ENCODE results near the gene ARHGAP42. TPM values are rescaled to one million over a fixed set of nuclear protein-coding genes. Genes with fewer than 3 reads are reported as not detected.

ARHGAP42 gene, protein sequence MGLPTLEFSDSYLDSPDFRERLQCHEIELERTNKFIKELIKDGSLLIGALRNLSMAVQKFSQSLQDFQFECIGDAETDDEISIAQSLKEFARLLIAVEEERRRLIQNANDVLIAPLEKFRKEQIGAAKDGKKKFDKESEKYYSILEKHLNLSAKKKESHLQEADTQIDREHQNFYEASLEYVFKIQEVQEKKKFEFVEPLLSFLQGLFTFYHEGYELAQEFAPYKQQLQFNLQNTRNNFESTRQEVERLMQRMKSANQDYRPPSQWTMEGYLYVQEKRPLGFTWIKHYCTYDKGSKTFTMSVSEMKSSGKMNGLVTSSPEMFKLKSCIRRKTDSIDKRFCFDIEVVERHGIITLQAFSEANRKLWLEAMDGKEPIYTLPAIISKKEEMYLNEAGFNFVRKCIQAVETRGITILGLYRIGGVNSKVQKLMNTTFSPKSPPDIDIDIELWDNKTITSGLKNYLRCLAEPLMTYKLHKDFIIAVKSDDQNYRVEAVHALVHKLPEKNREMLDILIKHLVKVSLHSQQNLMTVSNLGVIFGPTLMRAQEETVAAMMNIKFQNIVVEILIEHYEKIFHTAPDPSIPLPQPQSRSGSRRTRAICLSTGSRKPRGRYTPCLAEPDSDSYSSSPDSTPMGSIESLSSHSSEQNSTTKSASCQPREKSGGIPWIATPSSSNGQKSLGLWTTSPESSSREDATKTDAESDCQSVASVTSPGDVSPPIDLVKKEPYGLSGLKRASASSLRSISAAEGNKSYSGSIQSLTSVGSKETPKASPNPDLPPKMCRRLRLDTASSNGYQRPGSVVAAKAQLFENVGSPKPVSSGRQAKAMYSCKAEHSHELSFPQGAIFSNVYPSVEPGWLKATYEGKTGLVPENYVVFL
- not detected for total RNA-seq

GRCh38 chr11:100687054-100687629 lies at the start of gene ARHGAP42:
Gene ARHGAP42 (plus strand): TSS chr11:100687288. CDS start chr11:100687679, 391 bp downstream.
- intact Hi-C loops (cut with DNase I, micrococcal nuclease) = loop anchor here in 1 of 2 experiments (10.0 kb wide), 1 partner anchor 178 kb away; no protein-coding TSS in a partner anchor
- CTCF ChIA-PET = interaction anchor here (0.6 to 0.8 kb wide), 5 partner anchors 11 to 1139 kb away, joined by 3 to 5 read pairs (median 4); no protein-coding TSS in a partner anchor
- POLR2A ChIA-PET = no interaction called here

DNA sequence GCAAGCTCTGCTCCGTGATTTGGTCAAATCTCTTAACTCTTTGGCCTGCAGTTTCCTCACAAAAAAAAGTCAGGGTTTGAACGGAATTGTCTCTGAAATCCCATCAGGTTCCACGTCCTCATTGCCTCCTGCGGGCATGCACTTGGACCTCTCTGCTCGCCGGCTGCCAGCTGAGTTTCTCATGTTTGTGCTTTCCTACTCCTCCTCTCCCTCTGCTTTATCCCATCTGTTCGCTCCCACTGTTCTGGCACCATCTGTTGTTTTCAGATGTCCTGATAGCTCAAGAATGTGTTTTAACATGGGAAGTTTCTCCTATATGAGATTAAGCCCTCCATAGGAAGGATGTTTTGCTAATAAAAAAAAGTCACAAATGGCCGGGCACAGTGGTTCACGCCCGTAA lies 49.4 kb upstream of the ARHGAP42 start:
- CTCF ChIA-PET = no interaction called here
- ATAC-seq (no peak), DNase-seq (no peak)
- Mint-ChIP-seq H3K4me1 (no peaks in the 10 kb centered on the region), H3K36me3 (ENCODE audit: low read depth) (no peaks in the 10 kb centered on the region), H3K27me3 (no peaks in the 10 kb centered on the region), H3K9me3 (ENCODE audit: low read depth) (no peaks in the 10 kb centered on the region), H3K27ac (no peak overlapping the region), H3K4me3 (no peak overlapping the region)
- intact Hi-C loops (cut with DNase I, micrococcal nuclease) = no loop called here
- POLR2A ChIA-PET = no interaction called here

More at GRCh38 chr11:100687054-100687629, at the start of gene ARHGAP42:
- ATAC-seq = peak; percentile 65
- peak; percentile 60 for DNase-seq
- no peaks in the 10 kb centered on the region for H3K36me3 Mint-ChIP-seq (ENCODE audit: low read depth)
- H3K27me3 Mint-ChIP-seq = peaks cover 27% of the 10 kb centered on the region
- peaks cover 16% of the 10 kb centered on the region for H3K4me1 Mint-ChIP-seq
- no peak within 1 kb of the TSS for H3K27ac Mint-ChIP-seq
- H3K9me3 Mint-ChIP-seq (ENCODE audit: low read depth) = no peaks in the 10 kb centered on the region
- peak within 1 kb of the TSS; percentile 58 for H3K4me3 Mint-ChIP-seq

- no peak overlapping the region for H3K4me3 Mint-ChIP-seq
- CTCF ChIA-PET = no interaction called here
- no peaks in the 10 kb centered on the region for H3K36me3 Mint-ChIP-seq (ENCODE audit: low read depth)
- intact Hi-C loops (cut with DNase I, micrococcal nuclease) = no loop called here
- H3K27me3 Mint-ChIP-seq = no peaks in the 10 kb centered on the region
- ATAC-seq (no peak), DNase-seq (no peak)
- no peaks in the 10 kb centered on the region for H3K4me1 Mint-ChIP-seq
- H3K9me3 Mint-ChIP-seq (ENCODE audit: low read depth) = no peaks in the 10 kb centered on the region
- H3K27ac Mint-ChIP-seq = no peak overlapping the region
- POLR2A ChIA-PET = no interaction called here
These were observed 48.4 kb upstream of the ARHGAP42 start for GRCh38 chr11:100638648-100639047.

- Mint-ChIP-seq H3K4me3 (no peak overlapping the region), H3K36me3 (ENCODE audit: low read depth) (no peaks in the 10 kb centered on the region), H3K27ac (no peak overlapping the region), H3K4me1 (no peaks in the 10 kb centered on the region), H3K9me3 (ENCODE audit: low read depth) (no peaks in the 10 kb centered on the region), H3K27me3 (no peaks in the 10 kb centered on the region)
- POLR2A ChIA-PET = no interaction called here
- intact Hi-C loops (cut with DNase I, micrococcal nuclease) = no loop called here
- CTCF ChIA-PET = no interaction called here
- ATAC-seq (no peak), DNase-seq (no peak)
These were observed 47.9 kb upstream of the ARHGAP42 start for GRCh38 chr11:100639140-100639539.

- no peaks in the 10 kb centered on the region for H3K27me3 Mint-ChIP-seq
- no peak overlapping the region for H3K4me3 Mint-ChIP-seq
- no peaks in the 10 kb centered on the region for H3K9me3 Mint-ChIP-seq (ENCODE audit: low read depth)
- ChIA-PET POLR2A (no interaction called here), CTCF (no interaction called here)
- no peaks in the 10 kb centered on the region for H3K36me3 Mint-ChIP-seq (ENCODE audit: low read depth)
- no peaks in the 10 kb centered on the region for H3K4me1 Mint-ChIP-seq
- intact Hi-C loops (cut with DNase I, micrococcal nuclease) = no loop called here
- H3K27ac Mint-ChIP-seq = no peak overlapping the region
- DNase-seq = no peak
- no peak for ATAC-seq
These were observed 47.0 kb upstream of the ARHGAP42 start for GRCh38 chr11:100640071-100640470.

- intact Hi-C loops (cut with DNase I, micrococcal nuclease) = no loop called here
- Mint-ChIP-seq H3K4me3 (no peak overlapping the region), H3K36me3 (ENCODE audit: low read depth) (no peaks in the 10 kb centered on the region), H3K9me3 (ENCODE audit: low read depth) (peaks cover 2% of the 10 kb centered on the region), H3K27ac (no peak overlapping the region), H3K4me1 (no peaks in the 10 kb centered on the region), H3K27me3 (no peaks in the 10 kb centered on the region)
- DNase-seq (no peak), ATAC-seq (no peak)
- POLR2A ChIA-PET = no interaction called here
- CTCF ChIA-PET = no interaction called here
These were observed 46.4 kb upstream of the ARHGAP42 start for GRCh38 chr11:100640646-100641045.

DNA sequence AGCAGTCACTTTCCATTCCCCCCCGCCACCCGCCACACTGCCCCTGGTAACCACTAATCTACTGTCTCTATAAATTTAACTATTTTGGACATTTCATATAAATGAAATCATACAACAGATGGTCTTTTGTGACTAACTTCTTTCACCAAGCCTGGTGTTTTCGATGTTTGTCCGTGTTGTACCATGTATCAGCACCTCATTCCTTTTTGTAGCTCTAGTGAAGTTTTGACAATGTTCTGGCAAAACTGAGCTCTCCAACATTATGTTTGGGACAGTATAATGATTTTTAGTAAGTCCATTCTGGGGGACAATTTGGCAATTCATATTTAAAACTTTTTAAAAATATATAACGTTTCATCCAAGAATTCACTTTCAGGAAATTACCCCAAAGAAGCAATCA lies 45.6 kb upstream of the ARHGAP42 start:
- Mint-ChIP-seq H3K36me3 (ENCODE audit: low read depth) (no peaks in the 10 kb centered on the region), H3K27ac (no peak overlapping the region), H3K9me3 (ENCODE audit: low read depth) (peaks cover 3% of the 10 kb centered on the region), H3K4me1 (no peaks in the 10 kb centered on the region), H3K4me3 (no peak overlapping the region), H3K27me3 (no peaks in the 10 kb centered on the region)
- POLR2A ChIA-PET = no interaction called here
- DNase-seq = no peak
- intact Hi-C loops (cut with DNase I, micrococcal nuclease) = no loop called here
- ATAC-seq = no peak
- CTCF ChIA-PET = no interaction called here

DNA sequence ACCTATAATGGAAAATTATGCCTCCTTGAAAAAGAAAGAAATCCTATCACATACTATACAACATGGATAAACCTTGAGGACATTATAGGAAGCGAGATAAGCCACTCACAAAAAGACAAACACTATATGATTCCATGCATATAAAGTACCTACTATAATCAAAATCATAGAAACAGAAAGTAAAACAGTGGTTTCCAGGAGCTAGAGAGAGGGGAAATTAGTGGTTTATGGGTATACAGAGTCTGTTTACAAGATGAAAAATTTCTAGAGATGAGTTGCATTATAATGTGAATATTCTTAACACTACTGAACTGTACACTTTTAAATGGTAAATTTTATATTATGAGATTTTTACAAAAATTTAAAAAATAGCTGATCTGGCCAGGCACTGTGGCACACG lies 40.5 kb upstream of the ARHGAP42 start:
- H3K27ac Mint-ChIP-seq = no peak overlapping the region
- CTCF ChIA-PET = no interaction called here

GRCh38 chr11:100647861-100648260 lies 39.2 kb upstream of the ARHGAP42 start:
- no peaks in the 10 kb centered on the region for H3K36me3 Mint-ChIP-seq (ENCODE audit: low read depth)
- intact Hi-C loops (cut with DNase I, micrococcal nuclease) = no loop called here
- ChIA-PET POLR2A (no interaction called here), CTCF (no interaction called here)
- ATAC-seq (no peak), DNase-seq (no peak)
- H3K27ac Mint-ChIP-seq = no peak overlapping the region
- no peak overlapping the region for H3K4me3 Mint-ChIP-seq
- H3K4me1 Mint-ChIP-seq = no peaks in the 10 kb centered on the region
- peaks cover 18% of the 10 kb centered on the region for H3K9me3 Mint-ChIP-seq (ENCODE audit: low read depth)
- H3K27me3 Mint-ChIP-seq = no peaks in the 10 kb centered on the region

More for the DNA sequence above, 40.5 kb upstream of the ARHGAP42 start:
- ATAC-seq (no peak), DNase-seq (no peak)
- no peaks in the 10 kb centered on the region for H3K4me1 Mint-ChIP-seq
- H3K36me3 Mint-ChIP-seq (ENCODE audit: low read depth) = no peaks in the 10 kb centered on the region
- intact Hi-C loops (cut with DNase I, micrococcal nuclease) = no loop called here
- H3K4me3 Mint-ChIP-seq = no peak overlapping the region
- no peaks in the 10 kb centered on the region for H3K27me3 Mint-ChIP-seq
- POLR2A ChIA-PET = no interaction called here
- H3K9me3 Mint-ChIP-seq (ENCODE audit: low read depth) = peaks cover 10% of the 10 kb centered on the region

DNA sequence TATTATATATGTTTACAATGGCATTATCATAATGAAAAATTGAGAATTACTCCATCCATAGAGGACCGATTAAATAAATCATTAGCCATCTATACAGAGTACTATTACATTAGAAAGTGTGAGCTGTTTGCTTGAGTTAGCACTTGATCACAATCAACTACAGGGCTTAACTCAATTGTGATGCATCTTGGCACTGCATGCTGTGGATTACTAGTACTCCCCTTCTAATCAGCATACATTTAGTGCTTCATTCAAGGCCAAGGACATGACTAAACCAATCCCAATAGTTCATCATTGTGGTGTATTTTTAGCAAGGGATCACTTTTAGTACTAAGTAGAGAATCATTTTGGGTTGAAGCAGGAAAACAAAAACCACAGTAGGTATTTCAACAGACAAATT lies 23.5 kb upstream of the ARHGAP42 start:
- CTCF ChIA-PET = interaction anchor here (0.5 kb wide), 1 partner anchor 244 kb away, joined by 3 read pairs; no protein-coding TSS in a partner anchor
- Mint-ChIP-seq H3K4me1 (no peaks in the 10 kb centered on the region), H3K4me3 (no peak overlapping the region), H3K36me3 (ENCODE audit: low read depth) (no peaks in the 10 kb centered on the region), H3K9me3 (ENCODE audit: low read depth) (peaks cover 6% of the 10 kb centered on the region), H3K27ac (no peak overlapping the region), H3K27me3 (no peaks in the 10 kb centered on the region)
- POLR2A ChIA-PET = no interaction called here
- ATAC-seq (no peak), DNase-seq (no peak)
- intact Hi-C loops (cut with DNase I, micrococcal nuclease) = no loop called here

DNA sequence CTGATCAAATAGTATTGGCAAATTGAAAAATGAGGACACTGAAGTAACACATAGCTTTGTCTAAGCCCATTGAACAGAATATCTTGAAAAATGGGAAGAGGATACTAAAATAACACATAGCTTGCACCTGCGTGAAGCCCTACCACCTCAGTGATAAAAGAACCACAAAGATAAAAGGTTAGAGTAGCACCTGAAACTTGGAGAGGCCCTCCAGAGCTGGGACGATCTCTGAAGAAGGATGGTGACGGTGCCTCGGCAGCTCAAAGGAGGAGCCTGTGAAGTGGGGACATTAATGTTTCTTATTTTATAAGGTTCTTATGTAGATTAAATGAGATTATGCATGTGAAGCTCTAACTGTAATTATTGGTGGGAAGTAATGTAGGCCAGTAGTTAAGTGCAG lies 23.1 kb upstream of the ARHGAP42 start:
- Mint-ChIP-seq H3K27me3 (no peaks in the 10 kb centered on the region), H3K4me1 (no peaks in the 10 kb centered on the region), H3K36me3 (ENCODE audit: low read depth) (no peaks in the 10 kb centered on the region), H3K4me3 (no peak overlapping the region), H3K9me3 (ENCODE audit: low read depth) (peaks cover 2% of the 10 kb centered on the region), H3K27ac (no peak overlapping the region)
- DNase-seq = no peak
- ATAC-seq = no peak
- ChIA-PET POLR2A (no interaction called here), CTCF (interaction anchor here (0.5 kb wide), 1 partner anchor 244 kb away, joined by 3 read pairs; no protein-coding TSS in a partner anchor)
- intact Hi-C loops (cut with DNase I, micrococcal nuclease) = no loop called here
